Transverse colon (tissue), 4 donors: ENCODE data around the gene NUDT22. TPM values are rescaled to one million over a fixed set of nuclear protein-coding genes. Genes with fewer than 3 reads are reported as not detected.

Experiments
- DNase-seq: peaks from one replicate; pipeline ENCODE4 v3.0.0-alpha.2; 2019
- H3K27ac ChIP-seq, 4 donors: fragments of 200-600 bp; sonication (generic); 2 replicates each; pipeline ENCODE4 v1.5.1; 2016 to 2018; ENCODE audit warnings: inconsistent platforms in 4 of 4
- H3K27me3 ChIP-seq: fragments of 200-600 bp; sonication (generic); 2 replicates; pipeline ENCODE4 v1.5.1; 2017; ENCODE audit warnings: inconsistent platforms
- H3K36me3 ChIP-seq, 4 donors: fragments of 200-600 bp; sonication (generic); 2 replicates each; pipeline ENCODE4 v1.5.1; 2017 to 2019; ENCODE audit warnings: inconsistent platforms in 4 of 4
- H3K4me1 ChIP-seq, 4 donors: fragments of 200-600 bp; sonication (generic); 2 replicates each; pipeline ENCODE4 v1.5.1; 2017 to 2020; ENCODE audit warnings: inconsistent platforms in 4 of 4
- H3K4me3 ChIP-seq, 4 donors: fragments of 200-600 bp; sonication (generic); 1 replicate in 1 of 4; 2 replicates in 3 of 4; pipeline versions ENCODE4 v1.5.1 to v1.6.1; 2017 to 2019; ENCODE audit warnings: inconsistent platforms in 4 of 4
- H3K9me3 ChIP-seq, 2 donors: fragments of 200-600 bp; sonication (generic); 2 replicates each; pipeline ENCODE4 v1.5.1; 2017 to 2019; ENCODE audit warnings: inconsistent platforms in 2 of 2
- EP300 ChIP-seq: sonication (generic); formaldehyde crosslinking; IDR thresholded peaks from one replicate; pipeline ENCODE4 v1.6.1; 2017; ENCODE audit warnings: antibody characterized with exemption, low read depth
- POLR2A ChIP-seq: fragments of 450-650 bp; IDR thresholded peaks from one replicate; pipeline ENCODE4 v1.6.1; 2016; ENCODE audit warnings: antibody characterized with exemption, mild to moderate bottlenecking, moderate library complexity
- POLR2AphosphoS5 ChIP-seq, 3 donors: sonication (generic); formaldehyde crosslinking; IDR thresholded peaks; one replicate each; pipeline ENCODE4 v1.6.1; 2016; ENCODE audit warnings: antibody characterized with exemption in 3 of 3
- WGBS, 2 donors: methylation state at CpG; one replicate each; pipeline ENCODE4 v1.1.5; 2018; ENCODE audit warnings: low coverage in 1 of 2; 5-methylcytosine and 5-hydroxymethylcytosine counted together
- in situ Hi-C, 4 donors: fragments of 200-750 bp; cut with MboI; loops; one replicate each; pipeline versions ENCODE4 v1.15.0 to v1.15.1; 2017; ENCODE audit warnings: low sequenced_read_pairs in 3 of 4, low pct_ligation_motif_present in 1 of 4, low pct_unique_long_range_greater_than_20kb in 1 of 4
- intact Hi-C: fragments of 100-400 bp; cut with DNase I; formaldehyde crosslinking; loops from one replicate; pipeline ENCODE4 v1.15.1; 2023; ENCODE audit warnings: low total_unique reads
- total RNA-seq, 4 donors: library from RNA; depleted of rRNA; stranded (reverse); fragments of >200 nt; gene quantifications; one replicate each; pipeline ENCODE4 v1.1.0, GENCODE V29; 2016
- TF ChIP-seq, protein P1 (sequence below), 5 experiments: fragments of 200-600 bp in 3 of 5; fragments of 450-650 bp in 2 of 5; sonication (generic) in 3 of 5; IDR thresholded peaks; 1 replicate in 2 of 5; 2 replicates in 3 of 5; pipeline ENCODE4 v1.5.1; 2016 to 2017; ENCODE audit warnings: antibody characterized with exemption in 5 of 5, inconsistent platforms in 3 of 5, mild to moderate bottlenecking in 2 of 5, moderate library complexity in 1 of 5

Gene NUDT22
- total RNA-seq, 4 donors from 2014 or later: 84.0 to 215 (median 127) TPM

- H3K9me3 ChIP-seq: no peaks in the 10 kb centered on the region
- H3K4me1 ChIP-seq: peaks cover 15 to 36% (median 22%) of the 10 kb centered on the region in 4 donors
- intact Hi-C loops: no loop called here
- no peak overlapping the region for H3K4me3 ChIP-seq
- WGBS, 2 donors: 88% methylated on average over 33 of the region's 35 CpGs; no CpG with 5 or more reads in 1 of the 2 donors
- H3K27me3 ChIP-seq: no peaks in the 10 kb centered on the region
- TF ChIP-seq POLR2AphosphoS5 (IDR thresholded peaks at IDR 0.05): no peak
- peaks cover 0 to 29% (median 0%) of the 10 kb centered on the region in 4 donors for H3K36me3 ChIP-seq
- in situ Hi-C loops: no loop called here
- no peak overlapping the region for H3K27ac ChIP-seq
- DNase-seq: no peak
Measured at GRCh38 chr11:64255135-64256128, 29.4 kb downstream of the NUDT22 start.

- in situ Hi-C loops: no loop called here
- H3K36me3 ChIP-seq: peaks cover 0 to 29% (median 0%) of the 10 kb centered on the region in 4 donors
Measured at GRCh38 chr11:64256300-64256699, 30.2 kb downstream of the NUDT22 start.

GRCh38 chr11:64258356-64258755, 32.3 kb downstream of the NUDT22 start:
- 82% methylated on average over 21 of the region's 24 CpGs; no CpG with 5 or more reads in 1 of the 2 donors for WGBS, 2 donors
- in situ Hi-C loops (no loop called here), intact Hi-C loops (no loop called here)
- Histone ChIP-seq H3K27ac (no peak overlapping the region), H3K4me3 (no peak overlapping the region), H3K27me3 (no peaks in the 10 kb centered on the region), H3K4me1 (peaks cover 0 to 11% (median 2%) of the 10 kb centered on the region in 4 donors), H3K9me3 (no peaks in the 10 kb centered on the region), H3K36me3 (peaks cover 0 to 33% (median 0%) of the 10 kb centered on the region in 4 donors)
- TF ChIP-seq EP300 (no peak), POLR2A (no peak)
- TF ChIP-seq, protein P1, sequence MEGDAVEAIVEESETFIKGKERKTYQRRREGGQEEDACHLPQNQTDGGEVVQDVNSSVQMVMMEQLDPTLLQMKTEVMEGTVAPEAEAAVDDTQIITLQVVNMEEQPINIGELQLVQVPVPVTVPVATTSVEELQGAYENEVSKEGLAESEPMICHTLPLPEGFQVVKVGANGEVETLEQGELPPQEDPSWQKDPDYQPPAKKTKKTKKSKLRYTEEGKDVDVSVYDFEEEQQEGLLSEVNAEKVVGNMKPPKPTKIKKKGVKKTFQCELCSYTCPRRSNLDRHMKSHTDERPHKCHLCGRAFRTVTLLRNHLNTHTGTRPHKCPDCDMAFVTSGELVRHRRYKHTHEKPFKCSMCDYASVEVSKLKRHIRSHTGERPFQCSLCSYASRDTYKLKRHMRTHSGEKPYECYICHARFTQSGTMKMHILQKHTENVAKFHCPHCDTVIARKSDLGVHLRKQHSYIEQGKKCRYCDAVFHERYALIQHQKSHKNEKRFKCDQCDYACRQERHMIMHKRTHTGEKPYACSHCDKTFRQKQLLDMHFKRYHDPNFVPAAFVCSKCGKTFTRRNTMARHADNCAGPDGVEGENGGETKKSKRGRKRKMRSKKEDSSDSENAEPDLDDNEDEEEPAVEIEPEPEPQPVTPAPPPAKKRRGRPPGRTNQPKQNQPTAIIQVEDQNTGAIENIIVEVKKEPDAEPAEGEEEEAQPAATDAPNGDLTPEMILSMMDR (IDR thresholded peaks at IDR 0.05): no peak
- DNase-seq: no peak

More at GRCh38 chr11:64256300-64256699, 30.2 kb downstream of the NUDT22 start:
- intact Hi-C loops: no loop called here
- Histone ChIP-seq H3K9me3 (no peaks in the 10 kb centered on the region), H3K27me3 (no peaks in the 10 kb centered on the region), H3K4me1 (peaks cover 10 to 29% (median 15%) of the 10 kb centered on the region in 4 donors), H3K27ac (no peak overlapping the region), H3K4me3 (no peak overlapping the region)
- 94% methylated on average over 14 of the region's 15 CpGs; no CpG with 5 or more reads in 1 of the 2 donors for WGBS, 2 donors
- no peak for DNase-seq
- TF ChIP-seq EP300 (no peak), POLR2AphosphoS5 (IDR thresholded peaks at IDR 0.05) (no peak), POLR2A (no peak)
- TF ChIP-seq, protein P1 (IDR thresholded peaks at IDR 0.05): no peak

GRCh38 chr11:64258946-64259532, 33.0 kb downstream of the NUDT22 start:
- Histone ChIP-seq H3K27me3 (no peaks in the 10 kb centered on the region), H3K9me3 (no peaks in the 10 kb centered on the region), H3K4me1 (peaks cover 0 to 4% (median 0%) of the 10 kb centered on the region in 4 donors), H3K4me3 (no peak overlapping the region), H3K27ac (no peak overlapping the region), H3K36me3 (peaks cover 0 to 35% (median 0%) of the 10 kb centered on the region in 4 donors)
- in situ Hi-C loops: no loop called here
- TF ChIP-seq, protein P1 (IDR thresholded peaks at IDR 0.05): no peak
- TF ChIP-seq EP300 (no peak), POLR2A (no peak)
- intact Hi-C loops: no loop called here
- WGBS, 2 donors: 91% methylated on average over 31 of the region's 32 CpGs; no CpG with 5 or more reads in 1 of the 2 donors
- no peak for DNase-seq
